Chondrocyte (in vitro differentiated cells): ENCODE data around the gene TFIP11. TPM values are rescaled to one million over a fixed set of nuclear protein-coding genes. Genes with fewer than 3 reads are reported as not detected.

Experiments
- DNase-seq: peaks from one replicate; pipeline ENCODE4 v3.0.0; 2021; ENCODE audit warnings: mixed read lengths, low spot score
- H3K27ac Mint-ChIP-seq: one replicate; pipeline ENCODE4 v1.8.0; 2021; ENCODE audit warnings: mild to moderate bottlenecking, moderate library complexity, mixed read lengths; ENCODE audit not compliant: unreplicated experiment
- H3K27me3 Mint-ChIP-seq: 2 replicates; pipeline ENCODE4 v1.8.0; 2021; ENCODE audit warnings: low read depth, mixed read lengths
- H3K36me3 Mint-ChIP-seq: 2 replicates; pipeline ENCODE4 v1.8.0; 2021; ENCODE audit warnings: low read depth, mixed read lengths
- H3K4me1 Mint-ChIP-seq: 2 replicates; pipeline ENCODE4 v1.8.0; 2021; ENCODE audit warnings: low read depth, mild to moderate bottlenecking, mixed read lengths
- H3K4me3 Mint-ChIP-seq: one replicate; pipeline ENCODE4 v1.8.0; 2021; ENCODE audit warnings: mild to moderate bottlenecking, moderate library complexity, mixed read lengths; ENCODE audit not compliant: unreplicated experiment
- H3K9me3 Mint-ChIP-seq: 2 replicates; pipeline ENCODE4 v1.8.0; 2021; ENCODE audit warnings: low read depth, mixed read lengths
- CTCF ChIP-seq: fragments of 200-600 bp; sonication (generic); IDR thresholded peaks from 2 replicates; pipeline ENCODE4 v1.5.0; 2021; ENCODE audit warnings: antibody characterized with exemption, mild to moderate bottlenecking, moderate library complexity
- total RNA-seq: library from RNA; stranded (reverse); gene quantifications from 3 replicates; pipeline ENCODE4 v1.2.1, GENCODE V29; 2021

TFIP11 gene
- total RNA-seq, 1 donor from 2014 or later, result 30.6 TPM

- H3K4me3 Mint-ChIP-seq, result no peak overlapping the region
- H3K9me3 Mint-ChIP-seq, result no peaks in the 10 kb centered on the region
- H3K27ac Mint-ChIP-seq, result no peak overlapping the region
- TF ChIP-seq CTCF, result no peak
- peaks cover 42% of the 10 kb centered on the region for H3K36me3 Mint-ChIP-seq
- no peaks in the 10 kb centered on the region for H3K27me3 Mint-ChIP-seq
- DNase-seq, result no peak
- H3K4me1 Mint-ChIP-seq, result peaks cover 4% of the 10 kb centered on the region
Measured at GRCh38 chr22:26527574-26528465, 15.5 kb upstream of the TFIP11 start.

GRCh38 chr22:26527167-26527566, 14.9 kb upstream of the TFIP11 start:
- Mint-ChIP-seq H3K27me3 (no peaks in the 10 kb centered on the region), H3K36me3 (peaks cover 43% of the 10 kb centered on the region), H3K4me1 (peaks cover 4% of the 10 kb centered on the region), H3K27ac (no peak overlapping the region), H3K4me3 (no peak overlapping the region), H3K9me3 (no peaks in the 10 kb centered on the region)
- DNase-seq, result no peak
- TF ChIP-seq CTCF, result no peak

GRCh38 chr22:26525946-26526564, 13.8 kb upstream of the TFIP11 start:
- no peak overlapping the region for H3K27ac Mint-ChIP-seq
- DNase-seq, result no peak
- no peak overlapping the region for H3K4me3 Mint-ChIP-seq
- H3K27me3 Mint-ChIP-seq, result no peaks in the 10 kb centered on the region
- no peaks in the 10 kb centered on the region for H3K9me3 Mint-ChIP-seq
- TF ChIP-seq CTCF, result no peak
- peaks cover 4% of the 10 kb centered on the region for H3K4me1 Mint-ChIP-seq
- H3K36me3 Mint-ChIP-seq, result peaks cover 34% of the 10 kb centered on the region

- H3K27me3 Mint-ChIP-seq, result no peaks in the 10 kb centered on the region
- DNase-seq, result no peak
- H3K36me3 Mint-ChIP-seq, result peaks cover 32% of the 10 kb centered on the region
- H3K4me3 Mint-ChIP-seq, result no peak overlapping the region
- no peak overlapping the region for H3K27ac Mint-ChIP-seq
- no peaks in the 10 kb centered on the region for H3K9me3 Mint-ChIP-seq
- no peak for TF ChIP-seq CTCF
- H3K4me1 Mint-ChIP-seq, result peaks cover 4% of the 10 kb centered on the region
Measured at GRCh38 chr22:26524870-26525269, 12.6 kb upstream of the TFIP11 start.

GRCh38 chr22:26522592-26522991, 10.3 kb upstream of the TFIP11 start:
- Mint-ChIP-seq H3K4me3 (no peak overlapping the region), H3K4me1 (peaks cover 1% of the 10 kb centered on the region), H3K9me3 (no peaks in the 10 kb centered on the region), H3K36me3 (peaks cover 22% of the 10 kb centered on the region), H3K27ac (no peak overlapping the region), H3K27me3 (no peaks in the 10 kb centered on the region)
- no peak for TF ChIP-seq CTCF
- no peak for DNase-seq
